ENCODE results near the gene S100A5. TPM values are rescaled to one million over a fixed set of nuclear protein-coding genes. Genes with fewer than 3 reads are reported as not detected.

S100A5 gene
- total and polyA plus RNA-seq, 11 donors, result not detected

DNA sequence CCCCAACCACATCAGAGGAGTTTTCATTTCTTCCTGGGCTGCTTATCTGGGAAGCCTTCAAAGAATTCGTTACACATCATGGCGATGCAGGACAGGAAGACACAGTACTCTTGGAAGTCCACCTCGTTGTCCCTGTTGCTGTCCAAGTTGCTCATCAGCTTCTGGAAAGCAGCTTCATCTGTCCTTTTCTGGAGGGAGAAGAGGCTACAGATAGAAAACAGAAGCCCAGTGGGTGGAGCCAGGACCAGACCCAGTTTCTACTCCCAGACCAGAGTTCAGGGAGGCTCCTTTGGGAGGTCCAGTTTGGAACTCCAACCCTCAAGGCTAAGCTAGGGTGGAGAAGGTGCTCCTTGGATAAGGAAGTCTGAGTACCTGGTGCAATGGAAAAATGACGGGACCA, 3.0 kb upstream of the S100A5 start:
- TF ChIP-seq, protein P1, sequence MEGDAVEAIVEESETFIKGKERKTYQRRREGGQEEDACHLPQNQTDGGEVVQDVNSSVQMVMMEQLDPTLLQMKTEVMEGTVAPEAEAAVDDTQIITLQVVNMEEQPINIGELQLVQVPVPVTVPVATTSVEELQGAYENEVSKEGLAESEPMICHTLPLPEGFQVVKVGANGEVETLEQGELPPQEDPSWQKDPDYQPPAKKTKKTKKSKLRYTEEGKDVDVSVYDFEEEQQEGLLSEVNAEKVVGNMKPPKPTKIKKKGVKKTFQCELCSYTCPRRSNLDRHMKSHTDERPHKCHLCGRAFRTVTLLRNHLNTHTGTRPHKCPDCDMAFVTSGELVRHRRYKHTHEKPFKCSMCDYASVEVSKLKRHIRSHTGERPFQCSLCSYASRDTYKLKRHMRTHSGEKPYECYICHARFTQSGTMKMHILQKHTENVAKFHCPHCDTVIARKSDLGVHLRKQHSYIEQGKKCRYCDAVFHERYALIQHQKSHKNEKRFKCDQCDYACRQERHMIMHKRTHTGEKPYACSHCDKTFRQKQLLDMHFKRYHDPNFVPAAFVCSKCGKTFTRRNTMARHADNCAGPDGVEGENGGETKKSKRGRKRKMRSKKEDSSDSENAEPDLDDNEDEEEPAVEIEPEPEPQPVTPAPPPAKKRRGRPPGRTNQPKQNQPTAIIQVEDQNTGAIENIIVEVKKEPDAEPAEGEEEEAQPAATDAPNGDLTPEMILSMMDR (IDR thresholded peaks at IDR 0.05), result no peak
- TF ChIP-seq POLR2A (IDR thresholded peaks at IDR 0.05), result no peak
- H3K4me3 ChIP-seq, result peak overlapping the region in 8 of 12 donors; percentile 40 to 71 (median 57)
- H3K27ac ChIP-seq, result peak overlapping the region in 4 of 12 donors; percentile 73 to 93 (median 86)
- no peaks in the 10 kb centered on the region for H3K9me3 ChIP-seq
- 83 to 91% (median 87%) methylated on average over 4 of the region's 4 CpGs for WGBS, 4 donors
- no peaks in the 10 kb centered on the region for H3K27me3 ChIP-seq
- ATAC-seq, result no peak
- no peak for DNase-seq
- peaks cover 9 to 93% (median 31%) of the 10 kb centered on the region in 12 donors for H3K4me1 ChIP-seq
- H3K36me3 ChIP-seq, result peaks cover 0 to 18% (median 0%) of the 10 kb centered on the region in 9 donors
- intact Hi-C loops (cut with DNase I), result no loop called here

DNA sequence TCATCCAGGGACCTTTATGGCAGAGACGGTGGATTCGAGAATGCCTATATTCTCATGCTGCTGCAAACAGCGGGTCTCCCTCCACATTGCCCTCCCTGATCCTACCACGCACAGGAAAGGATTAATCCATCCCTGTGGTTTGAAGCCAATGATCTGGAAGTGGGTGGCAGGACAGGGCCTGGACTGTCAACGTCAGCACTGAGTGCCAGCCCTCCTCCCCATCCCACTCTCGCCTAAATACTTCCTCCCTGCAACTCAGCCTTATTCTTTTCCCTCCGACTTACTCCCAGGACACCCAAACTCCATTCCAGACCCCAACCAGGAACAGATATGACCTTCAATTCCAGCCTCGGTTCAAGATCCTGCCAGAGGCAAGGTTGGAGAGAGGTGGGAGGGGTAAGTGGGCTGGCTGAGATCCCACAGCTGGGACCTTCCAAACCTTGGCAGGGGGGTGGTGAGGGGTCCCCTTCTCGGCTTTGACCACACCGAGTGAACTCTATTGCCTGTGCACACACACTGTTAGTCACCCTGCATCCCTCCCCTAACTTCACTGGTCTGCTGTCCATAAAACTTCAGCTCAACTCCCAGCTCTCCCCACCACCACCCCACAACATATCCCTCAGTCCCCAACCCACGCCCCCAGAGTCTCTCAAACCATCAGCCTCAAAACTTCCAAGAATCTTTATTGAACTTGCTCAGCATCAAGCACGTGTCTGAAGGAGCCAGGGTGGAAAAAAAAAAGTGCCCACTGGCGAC, 2.4 kb upstream of the S100A5 start:
- H3K9me3 ChIP-seq, result no peaks in the 10 kb centered on the region
- peaks cover 0 to 18% (median 0%) of the 10 kb centered on the region in 9 donors for H3K36me3 ChIP-seq
- DNase-seq (no peak), ATAC-seq (no peak)
- no peaks in the 10 kb centered on the region for H3K27me3 ChIP-seq
- peak overlapping the region in 2 of 12 donors; percentile 66 to 68 for H3K4me3 ChIP-seq
- intact Hi-C loops (cut with DNase I), result no loop called here
- H3K27ac ChIP-seq, result peak overlapping the region in 3 of 12 donors; percentile 6 to 93 (median 86)
- peaks cover 3 to 90% (median 26%) of the 10 kb centered on the region in 12 donors for H3K4me1 ChIP-seq
- WGBS, 4 donors, result 82 to 89% (median 85%) methylated on average over 13 of the region's 13 CpGs
- TF ChIP-seq POLR2A (IDR thresholded peaks at IDR 0.05), result no peak
- TF ChIP-seq, protein P1 (IDR thresholded peaks at IDR 0.05), result no peak

DNA sequence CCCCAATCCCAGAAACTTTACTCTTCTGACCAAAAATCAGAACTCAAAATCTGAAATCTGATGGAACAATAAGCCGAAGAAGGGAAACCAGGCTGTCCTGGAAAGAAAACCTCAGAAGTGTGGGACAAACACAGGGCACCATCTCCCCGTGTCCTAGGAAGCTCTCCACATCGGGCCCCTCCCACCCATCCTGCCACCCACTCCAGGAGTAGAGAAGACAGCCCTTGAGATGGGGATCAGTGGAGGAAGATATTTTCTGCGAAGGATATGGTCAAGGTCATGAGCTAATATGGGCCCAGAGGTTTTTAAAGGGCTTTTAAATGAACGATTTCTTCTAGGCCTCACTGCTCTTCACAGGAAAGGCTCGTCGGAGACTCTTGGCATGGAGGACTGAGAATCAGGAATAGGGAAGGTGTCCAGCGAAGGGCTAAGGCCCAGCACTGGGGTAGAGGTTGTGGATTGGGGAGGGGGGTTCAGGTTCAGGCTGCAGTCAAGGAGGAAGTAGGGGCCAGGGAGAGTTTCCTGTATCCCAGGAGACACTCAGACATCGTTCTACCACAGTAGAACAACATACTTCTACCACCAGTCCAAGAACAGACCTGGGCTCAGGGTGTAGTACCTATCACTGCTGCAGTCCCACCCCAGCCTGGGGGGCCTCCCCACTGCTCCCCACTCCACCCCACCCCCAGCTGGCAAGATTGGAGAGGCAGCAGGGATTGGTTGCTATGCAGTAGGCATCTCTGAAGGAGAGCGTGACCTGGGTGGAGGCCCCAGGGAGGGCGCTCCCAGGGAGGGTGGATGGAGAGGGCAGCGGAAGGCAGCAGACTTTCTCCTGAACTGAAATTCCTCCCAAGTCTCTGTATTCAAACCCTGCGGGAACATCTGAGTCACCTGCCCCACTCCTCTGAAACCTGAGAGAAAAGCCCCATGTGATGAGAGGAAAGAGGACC, 1.2 kb upstream of the S100A5 start:
- peaks cover 3 to 81% (median 26%) of the 10 kb centered on the region in 12 donors for H3K4me1 ChIP-seq
- intact Hi-C loops (cut with DNase I), result no loop called here

More for the DNA sequence above, 1.2 kb upstream of the S100A5 start:
- H3K27ac ChIP-seq, result peak overlapping the region in 5 of 12 donors; percentile 1 to 84 (median 37)
- no peaks in the 10 kb centered on the region for H3K9me3 ChIP-seq
- no peak for DNase-seq
- H3K27me3 ChIP-seq, result no peaks in the 10 kb centered on the region
- ATAC-seq, result no peak
- peaks cover 0 to 18% (median 0%) of the 10 kb centered on the region in 9 donors for H3K36me3 ChIP-seq
- H3K4me3 ChIP-seq, result no peak overlapping the region
- WGBS, 4 donors, result 75 to 80% (median 77%) methylated on average over 12 to 13 of the region's 13 CpGs
- no peak for TF ChIP-seq POLR2A (IDR thresholded peaks at IDR 0.05)
- TF ChIP-seq, protein P1 (IDR thresholded peaks at IDR 0.05), result no peak

Data from heart left ventricle (tissue), 16 donors.